Measurements from ENCODE around the gene GHRH.
A peak's percentile ranks its signal among the peaks of the same experiment; 100 is the strongest.

GHRH gene

GRCh38 chr20:37276494-37277252 lies 15.1 kb upstream of the GHRH start:
- TF ChIP-seq CTCF (conservative IDR thresholded peaks at IDR 0.05; ENCODE audit: low read depth, low read length), result peak; percentile 49
- DNase-seq (ENCODE audit: low read depth), result no peak
- H3K4me3 ChIP-seq (ENCODE audit: low read length), result no peak overlapping the region

GRCh38 chr20:37274851-37275524 lies 13.4 kb upstream of the GHRH start:
- no peak overlapping the region for H3K4me3 ChIP-seq (ENCODE audit: low read length)
- no peak for TF ChIP-seq CTCF (conservative IDR thresholded peaks at IDR 0.05; ENCODE audit: low read depth, low read length)
- no peak for DNase-seq (ENCODE audit: low read depth)

- TF ChIP-seq CTCF (conservative IDR thresholded peaks at IDR 0.05; ENCODE audit: low read depth, low read length), result no peak
- DNase-seq (ENCODE audit: low read depth), result no peak
- no peak overlapping the region for H3K4me3 ChIP-seq (ENCODE audit: low read length)
Observed at GRCh38 chr20:37273988-37274387, 12.4 kb upstream of the GHRH start.

GRCh38 chr20:37271421-37271768 lies 9.8 kb upstream of the GHRH start:
- no peak overlapping the region for H3K4me3 ChIP-seq (ENCODE audit: low read length)
- DNase-seq (ENCODE audit: low read depth), result no peak
- TF ChIP-seq CTCF (conservative IDR thresholded peaks at IDR 0.05; ENCODE audit: low read depth, low read length), result no peak

GRCh38 chr20:37270576-37271420 lies 9.2 kb upstream of the GHRH start:
- no peak for DNase-seq (ENCODE audit: low read depth)
- H3K4me3 ChIP-seq (ENCODE audit: low read length), result no peak overlapping the region
- TF ChIP-seq CTCF (conservative IDR thresholded peaks at IDR 0.05; ENCODE audit: low read depth, low read length), result no peak

GRCh38 chr20:37267667-37268313 lies 6.2 kb upstream of the GHRH start:
- TF ChIP-seq CTCF (conservative IDR thresholded peaks at IDR 0.05; ENCODE audit: low read depth, low read length), result no peak
- DNase-seq (ENCODE audit: low read depth), result no peak
- no peak overlapping the region for H3K4me3 ChIP-seq (ENCODE audit: low read length)

Data from retinal pigment epithelial cell (primary cell).